Stimulated activated CD4-positive, alpha-beta T cell treated with anti-CD3 and anti-CD28 coated beads, Interleukin-4, amount 100 ng/mL, for 4 hours (primary cell): ENCODE data around the gene FRY.

ENCODE experiments used
- DNase-seq, 2 experiments: peaks; one replicate each; pipeline ENCODE4 v3.0.0-alpha.2; 2020

Gene FRY

DNA sequence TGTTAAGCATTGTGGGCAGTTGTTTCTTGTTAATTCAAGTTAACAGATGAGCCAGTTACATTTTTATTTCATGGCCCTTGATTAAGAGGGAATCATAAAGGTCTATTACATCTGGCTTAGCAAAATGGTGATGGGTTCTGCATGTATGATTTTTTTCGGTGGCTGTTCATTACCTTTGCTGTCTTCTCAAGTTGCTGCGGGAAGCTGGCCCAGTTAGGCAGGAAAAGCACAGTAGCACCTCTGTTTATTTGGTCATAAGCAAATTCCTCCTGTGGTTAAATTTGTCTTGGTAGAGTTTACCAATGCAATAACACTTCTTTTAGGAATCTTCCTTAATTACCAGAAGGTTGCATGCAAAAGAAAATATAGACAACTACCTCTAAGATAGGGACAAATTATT is 104.5 kb downstream of the FRY start:
- no peak for DNase-seq

GRCh38 chr13:32136716-32137115 is 105.1 kb downstream of the FRY start:
- no peak for DNase-seq

DNA sequence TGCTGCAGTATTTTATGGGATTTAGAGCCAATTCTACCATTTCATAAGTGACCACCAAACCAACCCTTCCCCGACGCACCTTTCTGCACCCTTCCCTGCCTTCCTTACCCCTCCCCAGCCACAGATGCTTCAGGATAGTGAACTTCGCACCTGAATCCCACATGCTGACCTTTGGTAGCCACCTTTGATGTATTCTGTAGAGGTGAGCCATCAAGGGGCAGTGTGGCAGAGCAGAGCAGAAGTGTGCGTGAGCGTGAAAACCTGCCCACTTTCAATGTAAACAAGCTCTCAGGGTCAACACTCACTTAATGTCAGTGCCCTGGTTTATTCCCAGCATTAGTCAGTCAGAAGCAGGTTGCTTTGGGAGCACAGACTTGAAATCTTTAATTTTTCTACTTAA is 107.7 kb downstream of the FRY start:
- DNase-seq: no peak

DNA sequence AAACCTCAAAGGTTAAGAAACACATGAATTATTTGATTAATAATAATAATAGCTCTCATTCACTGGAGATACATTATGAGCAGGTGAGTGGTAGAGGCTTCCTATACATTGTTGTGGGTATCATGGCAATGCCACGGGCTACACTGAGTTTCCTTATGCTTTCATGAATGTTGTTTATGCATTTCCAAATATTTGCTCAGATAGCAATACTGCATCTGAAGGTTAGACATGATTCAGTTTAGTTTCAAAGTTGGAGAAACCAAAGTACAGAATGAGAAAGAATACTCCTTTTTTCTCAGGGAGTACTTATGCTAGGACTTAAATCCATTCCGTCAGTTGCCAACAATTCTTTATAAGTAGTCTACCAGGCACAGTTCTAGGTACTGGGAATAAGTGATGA is 108.5 kb downstream of the FRY start:
- no peak for DNase-seq

DNA sequence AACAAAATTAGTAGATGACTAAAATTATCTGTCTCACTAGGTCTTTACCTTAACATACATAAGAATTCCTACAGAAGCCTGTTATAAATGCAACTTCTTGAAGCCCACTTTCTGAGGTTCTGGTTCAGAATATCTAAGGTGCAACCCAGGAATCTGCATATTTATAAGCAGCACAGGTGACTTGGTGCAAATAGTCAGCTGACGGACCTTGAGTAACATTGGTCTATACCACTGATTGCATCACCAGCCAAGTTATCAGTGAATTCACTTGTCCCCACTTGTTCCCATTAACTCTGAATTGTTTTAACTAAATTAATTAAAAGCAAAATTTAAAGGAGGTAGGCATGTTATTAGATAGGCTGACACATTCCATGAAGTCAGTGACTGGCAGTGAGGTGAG is 109.9 kb downstream of the FRY start:
- DNase-seq: no peak

DNA sequence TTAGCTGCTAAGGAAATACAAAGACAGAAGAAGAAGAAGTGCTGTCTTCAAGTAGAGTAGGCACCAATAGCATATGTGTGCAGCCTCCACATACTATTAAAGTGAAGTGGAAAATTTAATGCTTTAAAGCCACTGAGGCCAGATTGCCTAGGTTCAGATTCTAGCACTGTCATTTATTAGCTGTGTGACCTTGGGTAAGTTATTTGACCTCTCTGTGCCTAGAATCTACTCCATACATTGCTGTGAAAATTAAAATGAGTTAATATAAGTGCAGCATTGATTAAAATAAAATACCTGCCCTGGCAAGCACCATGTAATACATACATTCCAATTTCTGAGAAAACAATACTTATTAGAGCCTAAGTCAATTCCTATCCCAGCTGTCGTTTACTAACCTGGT is 110.5 kb downstream of the FRY start:
- DNase-seq: no peak

- no peak for DNase-seq
Observed at GRCh38 chr13:32142956-32143375, 111.4 kb downstream of the FRY start.

- DNase-seq: no peak
Observed at GRCh38 chr13:32147193-32147592, 115.6 kb downstream of the FRY start.

- DNase-seq: no peak
Observed at GRCh38 chr13:32147976-32148375, 116.4 kb downstream of the FRY start.

DNA sequence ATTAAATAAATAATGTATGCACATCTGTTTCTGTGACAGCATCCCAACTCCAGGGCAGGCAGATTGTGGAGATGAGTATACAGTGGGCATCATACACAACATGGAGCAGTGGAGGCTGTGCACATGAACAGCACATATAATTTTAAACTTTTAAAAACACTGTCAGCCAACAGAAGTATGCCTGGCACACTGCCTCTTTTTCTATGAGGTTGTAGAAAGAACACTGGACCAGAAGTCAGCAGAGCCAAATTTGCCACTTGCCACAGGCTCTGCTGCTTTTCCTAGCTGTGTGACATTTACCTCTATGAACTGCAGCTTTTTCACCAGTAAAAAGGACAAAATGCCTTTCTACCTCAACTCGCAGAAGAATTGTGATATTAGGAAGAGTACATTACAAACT is 118.7 kb downstream of the FRY start:
- no peak for DNase-seq

GRCh38 chr13:32150794-32151193 is 119.2 kb downstream of the FRY start:
- DNase-seq: no peak

GRCh38 chr13:32151240-32151639 is 119.7 kb downstream of the FRY start:
- DNase-seq: no peak

GRCh38 chr13:32153056-32153455 is 121.5 kb downstream of the FRY start:
- no peak for DNase-seq

DNA sequence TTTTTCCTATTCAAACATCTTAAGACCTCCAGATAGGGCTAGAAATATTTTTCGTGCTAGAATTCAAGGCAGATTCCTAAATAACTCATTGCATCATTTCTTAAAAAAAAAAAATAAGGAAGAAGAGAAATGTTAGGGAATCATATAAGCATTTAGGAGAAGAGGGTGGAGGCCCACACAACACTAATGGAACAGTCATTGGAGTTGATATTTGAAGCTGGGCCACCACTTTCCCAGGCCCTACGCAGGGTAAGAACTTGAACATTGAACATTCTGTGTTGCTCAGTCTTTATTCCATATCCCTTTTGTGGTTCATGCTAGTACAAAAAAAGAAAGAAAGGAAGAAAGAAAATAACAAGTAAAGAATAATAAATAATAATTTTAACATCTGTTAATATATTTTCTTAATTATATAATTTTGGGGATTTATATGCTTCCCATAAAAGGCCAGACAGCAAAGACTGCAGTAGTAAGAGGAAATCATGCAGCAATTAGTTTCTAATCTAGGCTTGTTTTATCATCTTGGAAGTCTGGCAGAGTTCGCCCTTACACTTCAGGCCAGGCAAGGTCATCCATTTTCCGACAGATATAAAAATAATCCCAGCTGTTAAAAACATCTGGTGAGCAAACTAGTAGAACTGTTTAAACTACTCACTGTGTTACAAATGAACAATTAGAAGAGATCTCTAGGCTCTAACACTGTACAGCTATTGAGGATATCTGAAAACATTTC is 127.7 kb downstream of the FRY start:
- no peak for DNase-seq

DNA sequence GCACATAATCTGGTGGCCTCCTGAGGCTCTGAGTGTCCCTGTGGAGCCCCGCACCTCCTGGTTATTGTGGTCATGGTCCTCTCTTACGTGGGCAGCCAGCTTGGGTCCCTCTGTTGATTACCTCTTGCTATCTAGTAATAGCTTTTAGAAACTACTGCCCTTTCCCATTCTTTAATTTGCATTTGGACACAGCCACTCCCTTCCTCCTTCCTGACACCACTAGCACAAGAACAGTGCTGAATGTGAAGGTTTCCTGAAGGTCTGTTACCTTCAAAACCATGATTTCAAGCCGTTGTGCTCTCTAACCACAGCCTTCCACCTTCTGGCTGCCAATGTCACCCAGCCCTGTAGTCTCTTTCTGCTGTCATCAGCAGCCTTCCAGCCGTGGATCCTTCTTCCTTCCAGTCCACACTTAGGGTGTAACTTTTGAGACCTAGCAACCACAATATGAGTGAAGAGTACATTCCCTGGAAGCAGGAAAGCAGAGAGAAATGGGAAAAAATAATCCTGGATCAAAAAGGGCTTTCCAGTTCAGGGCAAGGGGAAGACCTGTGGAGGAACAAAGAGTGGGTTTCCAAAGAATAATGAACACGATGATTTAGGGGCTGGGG is 130.9 kb downstream of the FRY start:
- DNase-seq: no peak

DNA sequence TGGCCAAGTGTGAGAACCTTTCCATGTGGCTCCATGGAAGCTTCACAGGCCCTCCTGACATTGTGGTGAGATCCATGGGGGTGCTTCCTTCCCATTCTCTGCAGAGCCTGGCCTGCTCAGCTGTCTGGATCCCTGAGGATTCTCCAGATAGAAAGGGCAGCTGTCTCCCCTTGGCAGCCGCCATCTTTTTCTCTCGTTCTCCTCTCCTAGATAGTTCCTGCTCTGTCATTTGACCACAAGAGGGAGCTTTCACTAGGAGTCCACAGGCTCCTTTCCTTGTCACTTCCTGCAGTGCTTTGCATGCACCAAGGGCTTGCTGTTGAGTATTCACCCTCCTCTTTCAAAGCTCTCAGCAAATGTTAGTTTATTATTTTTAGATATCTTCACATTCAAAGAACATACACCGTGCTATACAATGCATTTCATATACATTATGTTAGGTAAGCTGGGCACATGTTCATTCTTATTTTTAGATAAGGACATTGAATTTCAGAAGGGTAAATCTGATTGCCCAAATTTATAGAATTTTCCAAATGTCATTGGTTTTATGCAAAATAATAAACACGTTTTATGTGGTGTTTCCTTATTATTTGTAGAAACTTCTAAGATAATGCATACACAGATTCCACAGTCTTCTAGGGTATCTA is 133.2 kb downstream of the FRY start:
- no peak for DNase-seq

GRCh38 chr13:32165796-32166195 is 134.2 kb downstream of the FRY start:
- DNase-seq: no peak

- no peak for DNase-seq
Observed at GRCh38 chr13:32168131-32168530, 136.6 kb downstream of the FRY start.

DNA sequence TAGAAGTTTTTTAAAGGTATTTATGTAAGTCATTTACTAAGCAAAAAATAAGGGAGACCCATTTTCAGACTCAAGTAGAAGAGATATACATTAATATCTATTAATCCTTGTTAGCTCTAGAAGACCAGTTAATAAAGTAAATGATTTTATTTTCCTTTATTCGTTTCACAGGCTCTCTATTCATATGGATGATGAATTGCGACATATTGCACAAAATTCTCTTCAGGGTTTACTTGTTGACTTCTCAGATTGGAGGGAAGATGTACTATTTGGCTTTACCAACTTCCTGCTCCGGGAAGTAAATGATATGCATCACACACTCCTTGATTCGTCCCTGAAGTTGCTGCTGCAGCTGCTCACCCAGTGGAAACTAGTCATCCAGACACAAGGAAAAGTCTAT is 139.3 kb downstream of the FRY start:
- no peak for DNase-seq

DNA sequence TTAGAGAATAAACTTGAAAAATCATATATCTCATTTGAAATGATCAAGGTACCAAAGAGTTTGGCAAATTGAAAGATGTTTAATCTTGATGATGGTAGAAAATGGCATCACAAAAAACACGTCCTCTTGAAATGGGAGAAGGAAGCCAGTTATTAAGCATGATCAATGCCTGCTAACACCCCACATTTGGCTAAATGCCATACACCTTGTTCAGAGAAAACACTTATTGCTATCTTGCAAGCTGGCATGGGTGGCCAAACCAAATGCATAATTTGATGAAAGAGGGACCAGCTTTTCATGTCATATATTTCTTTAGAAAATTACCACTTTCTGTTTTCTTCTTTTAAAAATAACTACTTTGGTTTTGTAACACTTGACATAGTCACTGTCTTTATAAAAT is 142.3 kb downstream of the FRY start:
- no peak for DNase-seq

DNA sequence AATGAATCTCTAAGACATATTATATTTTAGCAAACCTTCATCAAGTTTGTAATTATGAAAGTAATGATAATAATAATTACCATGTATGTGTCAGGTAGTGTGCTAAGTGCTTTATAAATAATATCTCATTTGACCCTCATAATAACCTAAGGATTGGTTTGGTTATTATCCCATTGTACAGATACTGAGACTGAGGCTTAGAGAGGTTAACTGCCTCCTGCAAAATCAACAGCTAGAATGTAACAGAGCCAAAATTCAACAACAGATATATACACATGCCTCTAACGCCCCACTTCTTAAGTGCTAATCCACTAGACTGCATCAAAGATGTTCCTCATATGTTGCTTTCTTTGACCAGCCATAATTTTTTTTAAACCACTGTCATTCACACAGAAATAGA is 142.8 kb downstream of the FRY start:
- DNase-seq: no peak

GRCh38 chr13:32175307-32175706 is 143.7 kb downstream of the FRY start:
- no peak for DNase-seq

GRCh38 chr13:32175943-32176342 is 144.4 kb downstream of the FRY start:
- no peak for DNase-seq

GRCh38 chr13:32176696-32177095 is 145.1 kb downstream of the FRY start:
- DNase-seq: no peak

DNA sequence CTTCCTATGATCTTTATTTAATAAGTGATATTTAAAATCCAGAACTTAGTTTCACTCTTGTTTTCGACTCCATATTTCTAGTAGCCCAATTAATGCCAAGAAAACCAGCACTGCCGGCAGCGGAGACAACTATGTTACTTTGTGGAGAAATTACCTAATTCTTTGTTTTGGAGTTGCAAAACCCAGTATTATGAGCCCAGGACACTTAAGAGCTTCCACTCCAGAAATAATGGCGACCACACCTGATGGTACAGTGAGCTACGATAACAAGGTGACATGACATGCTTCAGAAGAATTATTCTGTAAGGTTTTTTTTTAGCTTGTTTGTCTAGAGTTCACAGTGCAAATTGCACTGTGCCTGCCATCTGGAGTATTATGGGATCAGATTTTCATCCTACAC is 147.2 kb downstream of the FRY start:
- DNase-seq: no peak
